GM19452 (cell line): Measurements from ENCODE around the gene SIK3.
A peak's percentile ranks its signal among the peaks of the same experiment; 100 is the strongest.
"Not testable (repeated sequence)": the region's sequence is repeated elsewhere in the genome, so short reads cannot be mapped to it uniquely, and the experiment has no call there.

ENCODE experiments used
- ATAC-seq: cut with Tn5 transposase; IDR thresholded peaks from one replicate; pipeline ENCODE4 v1.9.1; 2021; ENCODE audit not compliant: unreplicated experiment

The SIK3 gene

DNA sequence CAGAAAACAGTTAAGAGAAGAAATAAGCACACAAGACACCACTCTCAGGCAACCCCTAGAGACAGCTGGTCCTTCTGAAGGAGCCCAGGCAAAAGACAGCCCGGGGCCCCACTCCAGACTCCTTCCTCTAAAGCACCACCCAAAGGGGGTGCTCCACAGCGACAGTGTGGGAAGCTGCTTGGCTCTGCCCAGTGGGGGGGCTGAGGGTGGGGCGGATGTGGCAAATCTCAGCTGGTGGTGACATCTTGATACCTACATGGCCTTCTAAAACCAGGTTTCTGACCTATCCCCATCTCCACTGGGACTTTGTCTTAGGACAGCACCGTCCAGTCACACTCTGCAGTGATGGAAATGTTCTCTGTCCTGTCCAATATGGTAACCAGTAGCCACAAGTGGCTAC is 250.6 kb downstream of the SIK3 start:
- ATAC-seq: no peak

GRCh38 chr11:116844722-116845121 is 253.5 kb downstream of the SIK3 start:
- no peak for ATAC-seq

DNA sequence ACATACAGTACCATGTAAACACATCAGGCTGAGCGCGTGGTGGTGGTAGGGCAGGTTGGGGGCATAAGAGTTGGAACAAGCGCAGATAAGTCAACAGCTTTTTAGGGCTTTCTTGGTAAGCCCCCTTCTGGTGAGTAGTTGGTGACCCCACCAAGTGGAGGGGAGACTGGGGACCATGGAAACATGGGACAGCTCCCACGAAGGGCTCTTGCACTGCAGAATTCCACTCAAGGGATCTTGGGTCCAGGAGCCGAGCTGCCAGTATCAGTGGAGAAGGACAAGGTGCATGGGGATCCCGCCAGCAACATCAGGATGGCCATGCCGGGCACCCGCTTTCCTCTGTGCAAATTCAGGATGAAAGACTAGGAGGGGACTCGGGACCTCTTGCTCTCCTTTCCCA is 254.6 kb downstream of the SIK3 start:
- ATAC-seq: no peak

- ATAC-seq: no peak
Measured at GRCh38 chr11:116842909-116843308, 255.3 kb downstream of the SIK3 start.

DNA sequence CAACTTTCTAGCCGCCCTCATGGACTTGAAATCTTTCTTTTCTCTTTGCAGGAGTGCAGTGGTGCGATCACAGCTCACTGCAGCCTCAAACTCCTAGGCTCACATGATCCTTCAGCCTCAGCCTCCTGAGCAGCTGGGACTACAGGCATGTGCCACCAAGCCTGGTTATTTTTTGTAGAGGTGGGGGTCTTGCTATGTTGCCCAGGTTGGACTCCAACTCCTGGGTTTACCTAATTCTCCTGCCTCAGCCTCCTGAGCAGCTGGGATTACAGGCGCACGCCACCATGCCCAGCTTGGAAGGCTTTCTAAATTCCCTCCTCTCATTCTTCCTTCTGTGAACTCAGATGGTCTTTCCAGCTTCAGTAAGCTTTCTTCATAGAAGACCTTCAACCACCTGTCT is 256.1 kb downstream of the SIK3 start:
- ATAC-seq: no peak

DNA sequence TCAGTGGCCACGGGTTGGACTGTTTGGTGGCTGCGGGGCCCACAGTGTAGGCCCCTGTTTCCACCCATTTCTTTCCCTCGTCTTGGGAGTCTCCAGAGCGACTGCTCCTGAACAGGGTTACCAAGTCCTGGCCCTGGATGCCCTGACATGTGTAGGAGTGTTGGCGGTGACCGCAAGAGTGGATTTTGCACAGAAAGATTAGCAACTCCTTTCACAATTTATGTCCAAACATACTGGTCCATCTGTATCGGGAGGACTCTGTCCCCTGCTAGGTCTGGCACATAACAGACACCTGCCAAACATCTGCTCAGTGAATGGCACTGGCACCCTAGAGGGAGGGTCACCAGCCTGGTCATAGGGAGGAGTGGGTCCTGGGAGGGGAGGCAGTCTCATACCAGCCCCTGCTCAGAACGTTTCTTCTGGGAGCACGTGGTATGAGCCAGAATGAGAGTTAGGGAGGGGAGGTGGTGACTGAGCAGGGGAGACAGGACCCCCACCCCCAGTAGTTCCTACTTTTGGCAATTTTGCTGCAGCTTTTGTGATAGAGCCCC is 257.4 kb downstream of the SIK3 start:
- no peak for ATAC-seq

DNA sequence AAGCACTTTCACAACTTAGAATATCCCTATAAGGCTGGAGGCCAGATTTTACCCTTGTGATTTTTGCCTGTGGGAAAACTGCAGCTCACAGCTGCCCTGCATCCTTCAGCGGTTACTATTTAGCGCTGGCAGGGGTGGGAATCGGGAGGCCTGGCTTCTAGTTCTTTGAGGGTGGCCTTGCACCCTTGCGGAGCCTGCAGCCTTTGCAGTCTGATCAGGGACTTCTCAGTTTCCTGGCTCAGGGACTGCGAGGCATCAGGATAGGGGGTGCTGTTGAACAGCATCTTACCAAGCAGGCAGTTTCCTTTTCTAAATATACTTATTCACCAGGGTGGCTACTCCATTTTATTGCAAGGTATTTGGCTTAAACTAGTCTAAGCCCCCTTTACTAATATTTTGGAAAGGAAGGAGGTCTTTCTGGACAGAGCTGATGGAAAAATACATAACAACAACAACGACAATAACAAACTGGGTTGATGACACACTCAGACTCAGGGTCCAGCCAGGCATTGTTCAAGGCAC is 257.9 kb downstream of the SIK3 start:
- no peak for ATAC-seq

DNA sequence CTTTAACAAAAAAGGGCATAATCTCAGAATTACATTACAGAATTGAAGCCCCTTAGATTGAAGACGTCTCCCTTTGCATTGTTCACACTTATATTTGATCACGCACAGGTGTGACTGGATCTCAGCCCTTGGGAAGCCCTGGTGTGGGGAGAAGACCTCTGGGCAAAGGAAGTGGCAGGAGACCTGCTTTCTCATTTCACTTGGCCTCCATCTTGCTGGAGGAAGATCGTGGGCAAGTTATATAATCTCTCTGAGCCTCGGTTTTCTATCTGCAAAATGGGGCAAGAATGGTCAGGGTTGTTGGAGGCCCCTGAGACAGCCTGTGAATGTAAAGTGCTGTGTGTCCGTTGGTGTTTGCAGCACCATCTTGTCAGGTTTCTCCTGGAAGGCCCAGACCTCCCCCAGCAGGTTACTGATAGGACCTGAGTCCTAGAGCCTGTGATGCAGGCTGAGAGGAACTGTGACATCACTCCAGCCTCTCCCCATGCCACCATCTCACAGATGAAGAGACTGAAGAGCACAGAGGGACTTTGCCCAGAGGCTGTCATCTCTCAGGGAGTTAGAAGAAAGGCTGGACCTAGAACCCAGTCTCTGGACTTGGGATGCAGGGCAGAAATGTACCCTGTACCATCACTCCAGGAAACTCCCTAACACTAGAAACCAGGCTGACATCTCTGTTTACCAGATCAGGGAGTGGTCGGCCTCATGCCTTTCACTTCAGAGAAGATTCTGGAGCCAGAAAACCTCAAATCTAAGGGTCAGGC is 259.7 kb downstream of the SIK3 start:
- ATAC-seq: no peak

- ATAC-seq: no peak
Measured at GRCh38 chr11:116837231-116838091, 260.8 kb downstream of the SIK3 start, which contains the start of gene APOA1. Gene APOA1, minus strand, starts transcription at chr11:116837622. Its CDS starts 235 bp downstream, at chr11:116837387.

DNA sequence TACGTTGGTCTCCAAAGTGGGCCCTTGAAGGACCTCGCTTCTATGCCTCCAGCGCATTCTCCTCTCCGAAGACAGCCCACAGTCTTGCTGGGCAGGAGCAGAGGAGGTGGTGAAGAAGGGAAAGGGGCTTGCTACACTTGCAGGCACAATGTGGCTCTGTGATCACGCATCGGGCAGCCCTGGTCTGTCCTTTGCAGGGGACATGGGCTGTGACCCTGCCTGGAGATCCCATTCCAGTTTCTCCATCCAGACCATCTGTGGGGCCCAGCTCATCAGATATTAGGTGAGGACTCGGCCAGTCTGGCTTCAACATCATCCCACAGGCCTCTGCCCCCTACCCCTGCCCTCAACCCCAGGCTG is 261.6 kb downstream of the SIK3 start:
- no peak for ATAC-seq

- ATAC-seq: peak; percentile 76
Measured at GRCh38 chr11:116835791-116836631, 262.2 kb downstream of the SIK3 start.

DNA sequence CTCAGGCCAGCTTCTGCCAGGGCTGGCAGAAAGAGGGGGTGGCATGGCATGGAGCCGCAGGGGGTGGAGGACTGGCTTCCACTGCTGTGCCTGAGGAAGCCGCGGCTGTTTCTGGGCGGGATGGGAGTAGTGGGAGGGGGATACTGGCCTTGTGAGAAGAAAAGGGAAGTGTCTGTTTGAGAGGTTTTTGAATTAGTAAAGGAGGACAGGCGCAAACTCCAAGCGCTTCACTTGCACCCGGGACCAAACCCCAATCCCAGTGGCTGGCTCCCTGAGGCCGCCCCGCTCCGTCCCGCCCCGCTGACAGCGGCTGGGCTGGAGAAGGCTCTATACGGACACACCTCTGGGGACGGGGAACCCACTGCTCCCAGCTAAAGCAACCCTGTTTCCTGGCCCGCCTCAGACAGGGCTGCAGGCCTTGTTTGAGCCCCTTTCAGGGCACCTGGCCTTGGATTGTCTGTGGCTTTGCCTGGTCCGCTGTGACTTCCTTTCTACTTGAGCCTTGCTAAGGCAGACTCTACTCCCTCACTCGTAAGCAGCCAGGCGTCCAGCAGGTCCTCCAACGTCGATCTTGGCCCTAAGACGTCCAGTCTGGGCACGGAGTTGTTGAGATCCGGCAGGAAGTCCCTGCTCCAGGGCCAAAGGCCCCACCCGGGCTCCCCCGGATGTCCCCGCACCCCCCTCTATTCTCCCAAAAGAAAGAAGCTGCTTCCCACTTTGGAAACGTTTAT is 263.0 kb downstream of the SIK3 start:
- peak; percentile 21 for ATAC-seq

DNA sequence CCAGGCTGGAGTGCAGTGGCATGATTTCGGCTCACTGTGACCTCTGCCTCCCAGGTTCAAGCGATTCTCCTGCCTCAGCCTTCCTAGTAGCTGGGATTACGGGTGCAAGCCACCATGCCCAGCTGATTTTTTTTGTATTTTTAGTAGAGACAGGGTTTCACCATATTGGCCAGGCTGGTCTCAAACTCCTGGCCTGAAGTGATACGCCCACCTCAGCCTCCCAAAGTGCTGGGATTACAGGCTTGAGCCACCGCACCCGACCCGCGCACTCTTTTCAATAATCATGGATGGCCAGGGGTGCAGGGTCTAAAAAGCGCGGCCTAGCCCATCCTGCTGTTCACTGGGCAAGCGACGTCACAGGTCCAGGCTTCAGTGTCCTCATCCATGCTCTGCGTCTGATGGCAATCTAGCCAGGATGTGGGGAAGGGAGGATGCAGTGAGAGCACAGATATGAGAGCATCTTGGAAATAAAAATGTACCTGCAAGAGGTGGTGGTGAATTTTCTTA is 263.6 kb downstream of the SIK3 start:
- not testable (repeated sequence) for ATAC-seq

- no peak for ATAC-seq
Measured at GRCh38 chr11:116833816-116834534, 264.3 kb downstream of the SIK3 start.

GRCh38 chr11:116833491-116833815 is 264.8 kb downstream of the SIK3 start:
- no peak for ATAC-seq

- ATAC-seq: no peak
Measured at GRCh38 chr11:116832350-116833290, 265.6 kb downstream of the SIK3 start.

DNA sequence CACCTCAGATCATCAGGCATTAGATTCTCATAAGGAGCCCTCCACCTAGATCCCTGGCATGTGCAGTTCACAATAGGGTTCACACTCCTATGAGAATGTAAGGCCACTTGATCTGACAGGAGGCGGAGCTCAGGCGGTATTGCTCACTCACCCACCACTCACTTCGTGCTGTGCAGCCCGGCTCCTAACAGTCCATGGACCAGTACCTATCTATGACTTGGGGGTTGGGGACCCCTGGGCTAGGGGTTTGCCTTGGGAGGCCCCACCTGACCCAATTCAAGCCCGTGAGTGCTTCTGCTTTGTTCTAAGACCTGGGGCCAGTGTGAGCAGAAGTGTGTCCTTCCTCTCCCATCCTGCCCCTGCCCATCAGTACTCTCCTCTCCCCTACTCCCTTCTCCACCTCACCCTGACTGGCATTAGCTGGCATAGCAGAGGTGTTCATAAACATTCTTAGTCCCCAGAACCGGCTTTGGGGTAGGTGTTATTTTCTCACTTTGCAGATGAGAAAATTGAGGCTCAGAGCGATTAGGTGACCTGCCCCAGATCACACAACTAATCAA is 266.4 kb downstream of the SIK3 start:
- no peak for ATAC-seq
